Loucy (cell line): Measurements from ENCODE around the gene HTR2A.
A peak's percentile ranks its signal among the peaks of the same experiment; 100 is the strongest.

Source experiments
- H2AFZ ChIP-seq: fragments of 200-600 bp; sonication (generic); 2 replicates; pipeline ENCODE4 v1.6.0; 2016; ENCODE audit warnings: antibody characterized with exemption, mild to moderate bottlenecking, low read length, moderate library complexity
- H3F3A ChIP-seq: fragments of 200-600 bp; 2 replicates; pipeline ENCODE4 v1.6.0; 2016; ENCODE audit warnings: antibody characterized with exemption, low read depth, mild to moderate bottlenecking
- H3K27me3 ChIP-seq: fragments of 200-600 bp; sonication (generic); 2 replicates; pipeline ENCODE4 v1.6.1; 2014; ENCODE audit warnings: low read length, mild to moderate bottlenecking; ENCODE audit not compliant: insufficient read depth, poor library complexity, severe bottlenecking
- H3K36me3 ChIP-seq: fragments of 200-600 bp; sonication (generic); 2 replicates; pipeline ENCODE4 v1.6.1; 2016; ENCODE audit warnings: low read length; ENCODE audit not compliant: insufficient read depth
- H3K4me1 ChIP-seq: fragments of 200-600 bp; sonication (generic); 2 replicates; pipeline ENCODE4 v1.5.1; 2014; ENCODE audit warnings: low read length, mild to moderate bottlenecking; ENCODE audit not compliant: insufficient read depth, poor library complexity, severe bottlenecking
- H3K4me2 ChIP-seq: fragments of 200-600 bp; sonication (generic); 2 replicates; pipeline ENCODE4 v1.6.0; 2014; ENCODE audit warnings: antibody characterized with exemption, low read length, low read depth, mild to moderate bottlenecking; ENCODE audit not compliant: poor library complexity, severe bottlenecking
- H3K4me3 ChIP-seq: fragments of 200-600 bp; sonication (generic); 2 replicates; pipeline ENCODE4 v1.5.1; 2014; ENCODE audit warnings: low read length, mild to moderate bottlenecking, mixed read lengths; ENCODE audit not compliant: poor library complexity, severe bottlenecking
- H3K79me2 ChIP-seq: fragments of 200-600 bp; sonication (generic); 2 replicates; pipeline ENCODE4 v1.6.1; 2014; ENCODE audit warnings: low read length; ENCODE audit not compliant: insufficient read depth
- H3K9ac ChIP-seq: fragments of 200-600 bp; sonication (generic); 2 replicates; pipeline ENCODE4 v1.6.0; 2014; ENCODE audit warnings: mild to moderate bottlenecking, low read depth, low read length, moderate library complexity; ENCODE audit not compliant: poor library complexity, severe bottlenecking
- H3K9me2 ChIP-seq: fragments of 200-600 bp; sonication (generic); replicated peaks from 2 replicates; pipeline ENCODE4 v1.6.1; 2016; ENCODE audit warnings: low read depth, low read length, mixed read lengths
- H3K9me3 ChIP-seq: fragments of 200-600 bp; sonication (generic); 2 replicates; pipeline ENCODE4 v1.6.1; 2014; ENCODE audit warnings: mild to moderate bottlenecking, antibody characterized with exemption, low read length, low read depth; ENCODE audit not compliant: insufficient read depth
- H4K20me1 ChIP-seq: fragments of 200-600 bp; sonication (generic); 2 replicates; pipeline ENCODE4 v1.6.0; 2014; ENCODE audit warnings: antibody characterized with exemption, low read length, mild to moderate bottlenecking; ENCODE audit not compliant: insufficient read depth, poor library complexity, severe bottlenecking
- CTCF ChIP-seq: fragments of 200-600 bp; sonication (generic); conservative IDR thresholded peaks from 2 replicates; pipeline ENCODE4 v1.5.1; 2014; ENCODE audit warnings: mild to moderate bottlenecking, antibody characterized with exemption, low read length
- EZH2phosphoT487 ChIP-seq: fragments of 200-600 bp; IDR thresholded peaks from 2 replicates; pipeline ENCODE4 v1.6.1; 2018; ENCODE audit warnings: antibody characterized with exemption, mild to moderate bottlenecking, moderate library complexity, borderline replicate concordance

HTR2A gene

GRCh38 chr13:46896341-46897137 is at the start of gene HTR2A:
Gene HTR2A, minus strand, starts transcription at chr13:46897053. Its CDS starts 1,147 bp downstream, at chr13:46895906.
- peak within 1 kb of the TSS; percentile 67 for H3K4me3 ChIP-seq
- H3K9ac ChIP-seq = peak within 1 kb of the TSS; percentile 18
- H4K20me1 ChIP-seq = no peaks in the 10 kb centered on the region
- H3F3A ChIP-seq = no peaks in the 10 kb centered on the region
- H3K4me1 ChIP-seq = peaks cover 11% of the 10 kb centered on the region
- H3K9me2 ChIP-seq = no peaks in the 10 kb centered on the region
- TF ChIP-seq EZH2phosphoT487 (no peak), CTCF (no peak)
- no peaks in the 10 kb centered on the region for H3K36me3 ChIP-seq
- peak within 1 kb of the TSS; percentile 91 for H2AFZ ChIP-seq
- H3K79me2 ChIP-seq = no peaks in the 10 kb centered on the region
- no peaks in the 10 kb centered on the region for H3K27me3 ChIP-seq
- H3K4me2 ChIP-seq = peak within 1 kb of the TSS; percentile 75
- H3K9me3 ChIP-seq = no peaks in the 10 kb centered on the region

- H3K4me3 ChIP-seq = no peak overlapping the region
- no peak for TF ChIP-seq EZH2phosphoT487
- no peaks in the 10 kb centered on the region for H3K9me2 ChIP-seq
- H3F3A ChIP-seq = no peaks in the 10 kb centered on the region
- no peak overlapping the region for H3K4me2 ChIP-seq
- H4K20me1 ChIP-seq = no peaks in the 10 kb centered on the region
- no peaks in the 10 kb centered on the region for H3K4me1 ChIP-seq
- no peak overlapping the region for H2AFZ ChIP-seq
- peaks cover 3% of the 10 kb centered on the region for H3K27me3 ChIP-seq
- no peaks in the 10 kb centered on the region for H3K36me3 ChIP-seq
- H3K9me3 ChIP-seq = no peaks in the 10 kb centered on the region
- H3K9ac ChIP-seq = no peak overlapping the region
- H3K79me2 ChIP-seq = no peaks in the 10 kb centered on the region
Observed at GRCh38 chr13:46936525-46936924, 39.7 kb upstream of the HTR2A start.

- Histone ChIP-seq H2AFZ (no peak overlapping the region), H3K4me2 (no peak overlapping the region), H3F3A (no peaks in the 10 kb centered on the region), H3K9me3 (no peaks in the 10 kb centered on the region), H3K9me2 (no peaks in the 10 kb centered on the region), H3K79me2 (no peaks in the 10 kb centered on the region), H3K9ac (no peak overlapping the region), H4K20me1 (no peaks in the 10 kb centered on the region), H3K4me1 (no peaks in the 10 kb centered on the region), H3K4me3 (no peak overlapping the region), H3K36me3 (no peaks in the 10 kb centered on the region), H3K27me3 (peaks cover 3% of the 10 kb centered on the region)
- TF ChIP-seq CTCF = no peak
- no peak for TF ChIP-seq EZH2phosphoT487
Observed at GRCh38 chr13:46934749-46935148, 37.9 kb upstream of the HTR2A start.
